Stimulated activated CD4-positive, alpha-beta T cell treated with anti-CD3 and anti-CD28 coated beads, Interleukin-15, amount 100 ng/mL, for 24 hours (primary cell): ENCODE results near the gene IPO4.
A peak's percentile ranks its signal among the peaks of the same experiment; 100 is the strongest.

Experiments
- DNase-seq: peaks from one replicate; pipeline ENCODE4 v3.0.0-alpha.2; 2020

IPO4 gene

DNA sequence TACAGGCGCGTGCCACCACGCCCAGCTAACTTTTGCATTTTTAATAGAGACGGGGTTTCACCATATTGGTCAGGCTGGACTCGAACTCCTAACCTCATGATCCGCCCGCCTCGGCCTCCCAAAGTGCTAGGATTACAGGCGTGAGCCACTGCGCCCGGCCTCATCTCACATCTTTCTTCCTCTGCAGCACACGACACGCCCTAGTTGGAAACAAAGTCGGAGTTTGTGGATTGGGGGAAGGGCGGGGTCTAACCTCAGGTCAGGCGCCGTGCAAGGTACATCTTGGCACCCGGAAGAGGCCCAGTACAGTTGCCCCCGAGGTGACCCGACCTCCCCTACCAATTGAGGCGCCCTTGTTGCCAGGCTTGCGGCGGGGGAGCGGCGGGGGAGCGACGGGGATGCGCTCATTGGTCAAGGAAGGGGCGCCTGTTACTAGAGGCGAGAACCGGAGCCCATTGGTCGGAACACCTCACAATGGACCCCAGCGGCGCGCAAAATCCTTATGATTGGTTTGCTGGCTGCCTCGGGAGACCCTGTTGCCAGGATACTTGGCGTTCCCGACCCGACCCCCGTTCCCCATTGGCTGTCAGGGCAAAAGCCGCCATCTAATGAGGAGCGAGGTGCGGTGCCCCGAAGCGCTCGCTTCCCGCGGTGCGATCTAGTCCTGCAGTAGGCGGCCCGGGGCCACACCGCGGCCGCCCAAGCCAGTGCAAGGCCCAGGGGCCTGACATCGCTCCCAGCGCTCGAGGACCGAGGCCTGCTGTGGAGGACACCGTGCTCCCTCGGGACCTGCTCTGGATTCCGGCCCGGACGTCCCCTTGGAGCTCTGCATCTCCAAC is 17.0 kb downstream of the IPO4 start, which contains the start of gene REC8:
TSS of gene REC8 (plus strand) at position 659 of the 839 bp plus-strand sequence. CDS start 473 bp downstream, outside the sequence.
- peak; percentile 79 for DNase-seq

- no peak for DNase-seq
Measured at GRCh38 chr14:24167469-24168114, 21.0 kb downstream of the IPO4 start.

GRCh38 chr14:24165785-24166184 is 22.8 kb downstream of the IPO4 start:
- DNase-seq, result no peak

DNA sequence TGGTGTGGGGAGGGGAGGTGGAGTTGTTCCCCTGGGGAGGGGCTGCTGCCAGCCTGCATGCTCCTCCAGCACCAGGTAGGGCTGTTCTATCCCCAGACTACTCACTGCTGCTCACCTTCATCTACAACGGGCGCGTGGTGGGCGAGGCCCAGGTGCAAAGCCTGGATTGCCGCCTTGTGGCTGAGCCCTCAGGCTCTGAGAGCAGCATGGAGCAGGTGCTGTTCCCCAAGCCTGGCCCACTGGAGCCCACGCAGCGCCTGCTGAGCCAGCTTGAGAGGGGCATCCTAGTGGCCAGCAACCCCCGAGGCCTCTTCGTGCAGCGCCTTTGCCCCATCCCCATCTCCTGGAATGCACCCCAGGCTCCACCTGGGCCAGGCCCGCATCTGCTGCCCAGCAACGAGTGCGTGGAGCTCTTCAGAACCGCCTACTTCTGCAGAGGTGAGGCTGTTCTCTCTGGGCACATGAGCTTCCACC is 24.1 kb downstream of the IPO4 start:
- no peak for DNase-seq

DNA sequence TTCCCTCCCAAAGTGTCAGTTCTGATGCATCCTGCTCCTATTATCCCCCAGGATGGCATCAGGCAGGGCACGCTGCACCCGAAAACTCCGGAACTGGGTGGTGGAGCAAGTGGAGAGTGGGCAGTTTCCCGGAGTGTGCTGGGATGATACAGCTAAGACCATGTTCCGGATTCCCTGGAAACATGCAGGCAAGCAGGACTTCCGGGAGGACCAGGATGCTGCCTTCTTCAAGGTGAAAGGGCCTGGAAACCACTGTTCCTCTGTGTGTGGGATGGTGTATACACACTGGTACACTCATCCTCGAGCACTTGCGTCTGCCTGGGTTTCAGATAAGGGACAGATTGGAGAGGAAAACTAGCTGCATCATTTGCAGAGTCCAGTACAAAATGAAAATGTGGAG is 26.5 kb downstream of the IPO4 start:
- DNase-seq, result peak; percentile 54

DNA sequence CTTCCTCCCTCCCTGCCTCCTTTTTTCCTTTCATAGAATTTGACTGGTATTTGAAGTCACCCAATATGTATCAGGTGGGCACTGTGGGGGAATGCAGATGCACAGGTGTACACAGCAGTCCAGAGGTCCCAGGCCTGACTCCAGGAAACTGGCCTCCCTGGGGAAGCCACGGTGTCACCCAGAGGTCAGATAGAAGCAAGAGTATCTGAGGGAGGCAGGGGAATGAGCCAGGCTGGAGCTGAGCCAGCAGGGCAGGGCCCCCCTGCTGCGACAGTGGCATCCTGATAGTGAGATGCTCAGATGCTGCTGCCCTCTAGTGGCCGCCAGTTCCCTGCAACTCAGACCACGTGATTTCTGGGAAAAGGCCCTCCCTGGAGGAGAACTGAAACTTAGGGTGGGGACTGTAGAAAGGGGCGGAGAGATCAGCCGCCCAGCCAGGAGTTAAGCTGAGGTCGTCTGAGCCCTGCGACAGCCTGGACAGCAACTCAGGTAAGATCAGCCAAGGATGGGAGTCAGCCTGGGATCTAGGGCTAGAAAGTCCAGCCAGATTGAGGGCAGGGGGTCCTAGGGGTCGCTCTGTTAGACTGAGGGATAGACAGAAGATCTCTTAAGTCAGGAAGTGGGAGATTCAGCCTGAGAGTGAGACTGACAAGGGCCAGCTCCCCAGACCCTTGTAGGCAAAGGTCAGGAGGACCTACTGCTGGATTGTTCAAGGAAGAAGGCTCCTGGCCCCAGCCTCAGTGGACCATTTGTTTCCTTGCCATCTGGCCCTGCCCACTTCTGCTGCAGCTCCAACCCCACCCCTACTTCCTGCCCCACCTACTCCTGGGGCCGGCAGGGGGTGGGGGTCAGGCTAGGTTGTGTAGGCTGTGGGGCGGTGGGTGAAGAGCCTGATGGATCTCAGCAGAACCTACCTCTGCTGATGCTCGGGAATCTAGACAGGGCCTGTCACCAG is 27.5 kb downstream of the IPO4 start, which contains the start of gene IRF9:
TSS of gene IRF9 (plus strand) at position 416 of the 955 bp plus-strand sequence. CDS start 880 bp downstream, outside the sequence.
- peak; percentile 96 for DNase-seq

DNA sequence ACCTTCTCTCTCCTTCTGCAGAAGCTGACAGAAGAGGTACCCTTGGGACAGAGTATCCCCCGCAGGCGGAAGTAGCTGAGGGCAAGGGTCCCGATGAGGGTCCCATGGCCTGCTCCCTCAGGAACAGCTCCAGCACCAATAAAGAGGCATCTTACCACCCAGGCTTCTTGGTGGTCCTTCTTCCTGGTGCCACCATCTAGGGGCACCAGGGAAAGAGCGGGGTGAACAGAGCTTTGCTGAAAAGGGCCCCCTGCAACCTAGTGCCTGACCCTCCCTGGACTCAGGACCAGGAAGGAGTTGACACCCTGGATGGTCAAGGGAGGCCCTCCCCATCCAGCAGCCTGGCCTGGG is 28.1 kb downstream of the IPO4 start:
- no peak for DNase-seq

DNA sequence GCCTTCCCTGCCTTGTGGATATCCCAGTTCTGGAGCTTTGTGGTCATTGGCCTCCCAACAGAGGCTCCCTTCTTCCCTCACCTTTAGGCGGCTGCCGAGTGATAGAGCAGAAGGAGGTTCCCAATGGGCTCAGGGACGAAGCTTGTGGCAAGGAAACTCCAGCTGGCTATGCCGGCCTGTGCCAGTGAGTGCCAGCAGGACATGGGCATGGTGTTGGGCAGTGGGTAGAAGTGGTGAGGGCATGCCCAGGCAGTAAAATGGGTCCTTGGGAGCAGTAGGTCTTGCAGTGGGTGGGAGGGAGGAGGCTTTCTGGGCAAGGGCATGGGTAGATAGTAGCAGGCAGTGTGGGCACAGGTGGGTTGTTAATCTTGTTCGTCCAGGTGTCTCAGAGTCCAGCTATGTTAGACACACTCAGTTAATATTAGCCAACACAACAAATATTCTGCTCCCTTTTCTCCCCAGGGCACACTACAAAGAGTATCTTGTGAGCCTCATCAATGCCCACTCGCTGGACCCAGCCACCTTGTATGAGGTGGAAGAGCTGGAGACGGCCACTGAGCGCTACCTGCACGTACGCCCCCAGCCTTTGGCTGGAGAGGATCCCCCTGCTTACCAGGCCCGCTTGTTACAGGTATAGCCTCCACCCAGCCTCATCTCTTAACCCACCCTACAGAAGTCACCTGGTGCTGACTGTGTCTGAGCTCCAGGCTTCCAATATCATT is 28.7 kb downstream of the IPO4 start:
- DNase-seq, result no peak

GRCh38 chr14:24157331-24157730 is 31.3 kb downstream of the IPO4 start:
- DNase-seq, result no peak

DNA sequence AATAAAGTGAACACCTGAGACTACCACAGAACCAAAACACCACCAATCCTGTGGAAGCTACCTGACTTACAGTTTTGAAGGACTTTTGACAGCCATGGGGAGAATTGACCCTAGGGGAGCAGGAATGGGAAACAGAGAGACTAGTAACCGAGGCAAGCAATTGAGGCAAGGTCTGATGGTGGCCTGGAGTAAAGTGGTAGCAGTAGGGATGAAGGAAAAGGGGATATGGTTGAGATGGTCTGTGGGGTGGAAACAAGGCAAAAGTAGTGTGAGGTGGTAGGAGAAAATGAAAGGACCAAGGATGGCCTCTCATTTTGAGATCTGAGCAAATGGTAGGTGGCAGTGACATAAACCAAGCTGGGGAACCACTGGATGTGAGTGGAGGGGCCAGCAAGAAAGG is 31.8 kb downstream of the IPO4 start:
- no peak for DNase-seq

GRCh38 chr14:24155100-24155499 is 33.5 kb downstream of the IPO4 start:
- DNase-seq, result no peak

GRCh38 chr14:24151404-24152080 is 37.1 kb downstream of the IPO4 start:
- DNase-seq, result no peak

DNA sequence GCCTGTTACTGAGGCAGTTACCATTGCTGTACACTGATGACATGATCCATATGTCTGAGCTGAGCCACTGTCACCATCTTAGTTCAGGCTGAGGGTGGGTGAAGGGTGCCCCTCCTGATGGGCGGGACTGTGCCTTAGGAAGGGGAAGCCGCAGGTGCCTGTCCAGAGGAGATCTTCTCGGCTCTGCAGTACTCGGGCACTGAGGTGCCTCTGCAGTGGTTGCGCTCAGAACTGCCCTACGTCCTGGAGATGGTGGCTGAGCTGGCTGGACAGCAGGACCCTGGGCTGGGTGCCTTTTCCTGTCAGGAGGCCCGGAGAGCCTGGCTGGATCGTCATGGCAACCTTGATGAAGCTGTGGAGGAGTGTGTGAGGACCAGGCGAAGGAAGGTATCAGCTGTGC is 37.6 kb downstream of the IPO4 start:
- no peak for DNase-seq

DNA sequence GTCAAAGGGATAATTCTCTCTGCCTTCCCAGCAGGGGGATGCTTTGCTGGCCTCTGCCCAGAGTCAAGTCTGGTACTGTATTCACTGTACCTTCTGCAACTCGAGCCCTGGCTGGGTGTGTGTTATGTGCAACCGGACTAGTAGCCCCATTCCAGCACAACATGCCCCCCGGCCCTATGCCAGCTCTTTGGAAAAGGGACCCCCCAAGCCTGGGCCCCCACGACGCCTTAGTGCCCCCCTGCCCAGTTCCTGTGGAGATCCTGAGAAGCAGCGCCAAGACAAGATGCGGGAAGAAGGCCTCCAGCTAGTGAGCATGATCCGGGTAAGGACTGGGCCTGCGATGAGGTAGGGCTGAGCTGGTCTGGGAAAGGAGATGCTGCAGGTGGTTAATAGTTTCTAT is 38.0 kb downstream of the IPO4 start:
- no peak for DNase-seq

GRCh38 chr14:24150061-24150460 is 38.6 kb downstream of the IPO4 start:
- DNase-seq, result no peak

DNA sequence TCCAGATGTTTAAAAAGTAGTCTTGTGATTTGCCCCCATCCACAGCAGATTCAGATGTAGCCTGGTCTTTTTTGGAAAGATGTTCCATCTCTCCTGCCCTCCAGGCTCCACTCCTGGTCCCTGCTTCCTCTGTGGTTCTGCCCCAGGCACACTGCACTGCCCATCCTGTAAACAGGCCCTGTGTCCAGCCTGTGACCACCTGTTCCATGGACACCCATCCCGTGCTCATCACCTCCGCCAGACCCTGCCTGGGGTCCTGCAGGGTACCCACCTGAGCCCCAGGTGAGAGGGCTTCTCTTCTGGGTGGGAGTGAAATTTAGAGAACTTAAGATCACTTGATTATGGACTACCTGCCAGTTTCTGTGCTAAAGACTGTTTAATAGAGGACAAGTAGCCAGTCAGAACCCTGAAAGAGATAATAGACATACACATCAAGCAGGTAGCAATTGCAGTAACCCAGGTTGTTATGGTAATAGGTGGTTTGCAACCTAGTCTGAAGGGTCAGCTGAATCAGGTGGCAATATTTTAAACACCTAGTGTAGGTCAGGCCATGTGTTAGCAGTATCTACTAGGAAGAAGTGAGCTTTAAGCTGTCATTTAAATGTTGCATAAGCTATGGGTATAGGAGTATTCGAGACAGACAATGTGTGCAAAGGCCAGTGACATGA is 39.2 kb downstream of the IPO4 start:
- DNase-seq, result no peak

DNA sequence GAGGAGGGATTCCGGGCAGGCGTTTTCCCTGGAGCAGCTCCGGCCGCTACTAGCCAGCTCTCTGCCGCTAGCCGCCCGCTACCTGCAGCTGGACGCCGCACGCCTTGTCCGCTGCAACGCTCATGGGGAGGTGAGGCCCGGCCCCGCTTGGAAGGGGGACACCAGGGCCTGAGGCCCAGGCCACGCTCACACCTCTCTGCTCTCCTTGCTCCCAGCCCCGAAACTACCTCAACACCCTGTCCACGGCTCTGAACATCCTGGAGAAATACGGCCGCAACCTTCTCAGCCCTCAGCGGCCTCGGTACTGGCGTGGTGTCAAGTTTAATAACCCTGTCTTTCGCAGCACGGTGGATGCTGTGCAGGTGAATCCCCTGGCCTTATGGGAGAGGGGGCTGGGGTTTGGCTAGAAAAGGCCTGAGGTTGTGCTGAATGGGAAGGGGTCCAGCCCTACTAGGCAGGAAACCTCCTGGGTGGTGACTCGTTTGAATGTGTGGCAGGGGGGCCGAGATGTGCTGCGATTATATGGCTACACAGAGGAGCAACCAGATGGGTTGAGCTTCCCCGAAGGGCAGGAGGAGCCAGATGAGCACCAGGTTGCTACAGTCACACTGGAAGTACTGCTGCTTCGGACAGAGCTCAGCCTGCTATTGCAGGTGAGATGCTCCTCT is 40.7 kb downstream of the IPO4 start:
- no peak for DNase-seq

DNA sequence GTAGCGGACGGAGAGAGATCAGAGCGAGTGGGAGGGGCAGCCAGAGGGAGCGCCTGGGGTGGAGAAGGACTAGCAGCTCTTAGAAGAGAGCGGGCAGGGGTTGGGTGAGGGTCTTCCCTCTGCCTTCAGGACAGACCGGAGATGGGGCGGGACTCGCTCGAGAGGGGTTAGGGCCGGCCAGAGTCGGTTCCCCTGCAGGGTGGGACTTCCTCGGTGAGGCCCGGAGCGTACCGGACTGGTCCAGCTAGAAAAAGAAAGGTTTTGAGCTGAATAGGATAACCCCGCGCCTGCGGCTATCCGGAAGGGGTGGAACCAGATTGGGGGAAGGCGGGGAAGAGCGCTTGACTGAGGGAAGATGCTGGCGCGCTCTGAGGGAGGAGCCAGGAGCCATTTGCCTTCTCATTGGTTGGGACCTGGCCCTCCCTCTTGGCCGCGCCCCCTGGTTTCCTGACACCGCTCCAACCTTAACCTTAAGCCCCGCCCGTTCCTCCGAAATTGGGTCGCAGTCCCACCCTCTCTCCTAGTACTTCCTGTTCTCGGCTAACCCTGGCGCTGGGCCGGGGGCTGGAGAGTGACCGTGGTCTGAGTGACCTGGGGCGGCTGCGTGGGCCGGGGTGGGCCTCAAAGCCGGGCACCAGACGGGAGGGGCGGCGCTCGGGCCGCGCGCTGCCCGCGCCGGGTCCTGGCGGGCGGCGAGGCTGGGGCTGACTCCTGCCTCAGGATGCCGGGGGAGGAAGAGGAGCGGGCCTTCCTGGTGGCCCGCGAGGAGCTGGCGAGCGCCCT is 41.4 kb downstream of the IPO4 start, which contains the start of gene RNF31:
TSS of gene RNF31 (plus strand) at position 521 of the 783 bp plus-strand sequence. CDS start at position 722, 201 bp downstream.
- DNase-seq, result peak; percentile 100

- DNase-seq, result peak; percentile 97
Measured at GRCh38 chr14:24146453-24146977, 42.1 kb downstream of the IPO4 start, which contains the start of gene PSME2. Gene PSME2 (minus strand): TSS chr14:24146610. CDS start chr14:24146581, 29 bp downstream.
